GM19438 (cell line): Measurements from ENCODE around the gene MRPL28.

Source experiments
- ATAC-seq: cut with Tn5 transposase; IDR thresholded peaks from one replicate; pipeline ENCODE4 v1.9.1; 2021; ENCODE audit warnings: low read depth; ENCODE audit not compliant: unreplicated experiment

The MRPL28 gene

DNA sequence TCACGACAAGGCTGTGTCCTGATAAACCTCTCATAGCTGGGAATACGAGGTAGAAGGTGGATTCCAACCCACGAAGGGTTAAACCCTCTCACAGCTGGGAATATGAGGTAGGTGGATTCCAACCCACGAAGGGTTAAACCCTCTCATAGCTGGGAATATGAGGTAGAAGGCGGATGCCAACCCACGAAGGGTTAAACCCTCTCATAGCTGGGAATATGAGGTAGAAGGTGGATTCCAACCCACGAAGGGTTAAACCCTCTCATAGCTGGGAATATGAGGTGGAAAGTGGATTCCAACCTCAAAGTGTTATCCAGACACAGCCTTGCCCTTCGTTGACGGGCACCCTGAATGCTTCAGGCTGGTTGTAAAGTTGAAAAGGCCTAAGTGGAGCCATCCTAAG is 48.8 kb downstream of the MRPL28 start:
- no peak for ATAC-seq

DNA sequence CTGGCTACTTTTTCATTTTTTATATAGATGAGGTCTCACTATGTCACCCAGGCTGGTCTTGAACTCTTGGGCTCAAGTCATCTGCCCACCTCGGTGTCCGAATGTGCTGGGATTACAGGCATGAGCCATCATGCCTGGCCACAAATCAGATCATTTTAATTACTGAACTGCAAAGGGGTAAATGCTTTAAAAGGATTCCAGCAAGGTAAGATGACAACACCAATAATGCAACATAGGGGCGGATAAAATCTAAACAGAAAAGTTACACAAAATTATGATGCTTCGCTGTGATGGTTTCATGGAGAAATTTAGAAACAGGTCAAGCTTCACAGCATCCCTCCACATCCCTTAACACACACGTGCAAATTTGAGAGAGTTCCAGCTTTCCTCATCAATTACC is 50.1 kb downstream of the MRPL28 start:
- no peak for ATAC-seq

GRCh38 chr16:318628-319027 is 51.7 kb downstream of the MRPL28 start:
- no peak for ATAC-seq

DNA sequence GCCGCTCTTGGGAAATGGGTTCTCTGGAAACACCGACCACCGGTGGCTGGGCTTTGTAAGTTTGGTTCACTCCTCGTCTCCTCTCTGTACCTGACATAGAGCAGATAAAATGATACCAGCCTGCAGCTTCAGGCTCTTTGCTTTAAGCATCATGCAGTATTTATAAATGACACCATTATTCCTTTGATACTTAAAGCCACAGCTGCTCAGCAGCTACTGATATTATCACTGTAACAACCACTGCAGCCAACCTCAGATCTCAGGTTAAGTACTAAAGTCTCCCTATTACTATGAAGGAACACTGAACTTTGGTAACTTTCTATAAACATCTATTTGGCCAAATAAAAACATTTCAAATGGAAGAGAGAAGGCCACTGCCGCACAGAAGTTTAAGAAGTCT is 52.8 kb downstream of the MRPL28 start:
- ATAC-seq = no peak
